ENCODE measurements around the gene ROR1.

DNA sequence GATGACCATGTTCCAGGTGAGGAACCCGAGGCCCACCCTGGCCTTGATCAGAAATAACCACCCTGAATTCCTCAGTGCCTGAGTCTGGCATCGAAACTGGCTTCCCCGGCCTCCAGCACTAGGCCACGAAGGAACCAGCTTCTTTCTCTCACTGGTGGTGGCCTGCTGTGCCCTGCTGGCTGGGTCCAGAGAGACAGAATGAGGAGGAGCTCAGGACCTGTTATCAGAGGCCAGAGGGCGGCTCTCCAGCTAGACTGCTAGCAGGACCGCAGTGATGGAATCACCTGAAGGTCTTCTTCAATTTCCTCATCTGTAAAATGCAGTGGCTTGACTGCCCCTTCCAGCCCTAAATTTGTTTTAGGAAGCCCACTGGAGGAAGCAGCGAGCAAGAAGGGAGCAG, 20.5 kb downstream of the ROR1 start:
- TF ChIP-seq, protein P1, sequence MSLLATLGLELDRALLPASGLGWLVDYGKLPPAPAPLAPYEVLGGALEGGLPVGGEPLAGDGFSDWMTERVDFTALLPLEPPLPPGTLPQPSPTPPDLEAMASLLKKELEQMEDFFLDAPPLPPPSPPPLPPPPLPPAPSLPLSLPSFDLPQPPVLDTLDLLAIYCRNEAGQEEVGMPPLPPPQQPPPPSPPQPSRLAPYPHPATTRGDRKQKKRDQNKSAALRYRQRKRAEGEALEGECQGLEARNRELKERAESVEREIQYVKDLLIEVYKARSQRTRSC (CRISPR knock-in tag; IDR thresholded peaks at IDR 0.05; ENCODE audit: low read depth) = no peak
- TF ChIP-seq ELF4 (CRISPR knock-in tag; IDR thresholded peaks at IDR 0.05; ENCODE audit: borderline replicate concordance) = no peak
- no peak for TF ChIP-seq TAF1 (CRISPR knock-in tag; IDR thresholded peaks at IDR 0.05)
- TF ChIP-seq SRSF1 (optimal IDR thresholded peaks at IDR 0.05; ENCODE audit: low read depth, low read length) = no peak
- TF ChIP-seq, protein P2, sequence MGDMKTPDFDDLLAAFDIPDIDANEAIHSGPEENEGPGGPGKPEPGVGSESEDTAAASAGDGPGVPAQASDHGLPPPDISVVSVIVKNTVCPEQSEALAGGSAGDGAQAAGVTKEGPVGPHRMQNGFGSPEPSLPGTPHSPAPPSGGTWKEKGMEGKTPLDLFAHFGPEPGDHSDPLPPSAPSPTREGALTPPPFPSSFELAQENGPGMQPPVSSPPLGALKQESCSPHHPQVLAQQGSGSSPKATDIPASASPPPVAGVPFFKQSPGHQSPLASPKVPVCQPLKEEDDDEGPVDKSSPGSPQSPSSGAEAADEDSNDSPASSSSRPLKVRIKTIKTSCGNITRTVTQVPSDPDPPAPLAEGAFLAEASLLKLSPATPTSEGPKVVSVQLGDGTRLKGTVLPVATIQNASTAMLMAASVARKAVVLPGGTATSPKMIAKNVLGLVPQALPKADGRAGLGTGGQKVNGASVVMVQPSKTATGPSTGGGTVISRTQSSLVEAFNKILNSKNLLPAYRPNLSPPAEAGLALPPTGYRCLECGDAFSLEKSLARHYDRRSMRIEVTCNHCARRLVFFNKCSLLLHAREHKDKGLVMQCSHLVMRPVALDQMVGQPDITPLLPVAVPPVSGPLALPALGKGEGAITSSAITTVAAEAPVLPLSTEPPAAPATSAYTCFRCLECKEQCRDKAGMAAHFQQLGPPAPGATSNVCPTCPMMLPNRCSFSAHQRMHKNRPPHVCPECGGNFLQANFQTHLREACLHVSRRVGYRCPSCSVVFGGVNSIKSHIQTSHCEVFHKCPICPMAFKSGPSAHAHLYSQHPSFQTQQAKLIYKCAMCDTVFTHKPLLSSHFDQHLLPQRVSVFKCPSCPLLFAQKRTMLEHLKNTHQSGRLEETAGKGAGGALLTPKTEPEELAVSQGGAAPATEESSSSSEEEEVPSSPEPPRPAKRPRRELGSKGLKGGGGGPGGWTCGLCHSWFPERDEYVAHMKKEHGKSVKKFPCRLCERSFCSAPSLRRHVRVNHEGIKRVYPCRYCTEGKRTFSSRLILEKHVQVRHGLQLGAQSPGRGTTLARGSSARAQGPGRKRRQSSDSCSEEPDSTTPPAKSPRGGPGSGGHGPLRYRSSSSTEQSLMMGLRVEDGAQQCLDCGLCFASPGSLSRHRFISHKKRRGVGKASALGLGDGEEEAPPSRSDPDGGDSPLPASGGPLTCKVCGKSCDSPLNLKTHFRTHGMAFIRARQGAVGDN (CRISPR knock-in tag; IDR thresholded peaks at IDR 0.05) = no peak

Data from HepG2 (cell line).